ENCODE results near the gene PABPN1L.

Gene PABPN1L

GRCh38 chr16:88854306-88855111 is 12.0 kb downstream of the PABPN1L start:
- TF ChIP-seq FOXP2 (optimal IDR thresholded peaks at IDR 0.05; ENCODE audit: borderline replicate concordance, extremely low read depth, extremely low read length, insufficient read depth) = no peak
- TF ChIP-seq TAF1 (IDR thresholded peaks at IDR 0.05; ENCODE audit: borderline replicate concordance, insufficient read depth, low read length) = no peak
- TF ChIP-seq POLR2AphosphoS5 (IDR thresholded peaks at IDR 0.05; ENCODE audit: low read depth, low read length) = no peak
- TF ChIP-seq REST (IDR thresholded peaks at IDR 0.05; ENCODE audit: insufficient read depth in 1 of 2, low read depth in 2 of 2, low read length in 2 of 2) = no peak
- no peak for TF ChIP-seq SIN3A (IDR thresholded peaks at IDR 0.05; ENCODE audit: borderline replicate concordance, insufficient read depth, low read length)

DNA sequence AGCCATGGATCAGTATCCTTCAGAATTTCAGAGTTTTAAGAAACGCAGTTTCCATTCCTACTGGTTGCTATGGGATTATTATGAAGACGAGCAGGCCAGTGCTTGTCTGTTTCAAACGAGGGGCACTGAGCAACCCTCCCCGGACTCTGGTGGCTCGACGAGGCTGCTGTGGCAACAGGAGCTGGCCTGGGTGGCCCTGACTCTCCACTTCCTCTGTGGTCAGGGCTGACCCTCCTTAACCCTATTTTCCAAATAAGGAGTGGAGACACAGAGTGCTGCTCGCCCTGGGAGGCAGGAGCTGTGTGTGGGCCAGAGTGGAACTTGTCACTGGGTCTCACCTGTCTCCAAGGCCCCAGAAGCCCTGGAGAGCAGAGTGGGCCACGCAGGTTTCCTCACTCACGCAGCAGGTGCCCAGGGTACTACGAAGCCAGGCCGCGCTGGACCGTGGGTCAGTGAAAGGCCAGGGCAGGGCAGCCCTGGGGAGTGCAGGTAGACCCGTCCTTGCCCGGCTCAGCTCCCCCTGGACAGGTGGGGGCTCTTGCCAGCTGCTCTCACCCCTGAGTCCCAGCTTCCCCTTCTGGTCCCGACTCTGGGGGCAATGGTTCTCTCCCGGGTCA is 13.0 kb downstream of the PABPN1L start:
- no peak for TF ChIP-seq FOXP2 (optimal IDR thresholded peaks at IDR 0.05; ENCODE audit: borderline replicate concordance, extremely low read depth, extremely low read length, insufficient read depth)
- no peak for TF ChIP-seq SIN3A (IDR thresholded peaks at IDR 0.05; ENCODE audit: borderline replicate concordance, insufficient read depth, low read length)
- TF ChIP-seq POLR2AphosphoS5 (IDR thresholded peaks at IDR 0.05; ENCODE audit: low read depth, low read length) = no peak
- TF ChIP-seq REST (IDR thresholded peaks at IDR 0.05; ENCODE audit: insufficient read depth in 1 of 2, low read depth in 2 of 2, low read length in 2 of 2) = no peak
- no peak for TF ChIP-seq TAF1 (IDR thresholded peaks at IDR 0.05; ENCODE audit: borderline replicate concordance, insufficient read depth, low read length)

GRCh38 chr16:88851616-88852015 is 14.8 kb downstream of the PABPN1L start:
- TF ChIP-seq TAF1 (IDR thresholded peaks at IDR 0.05; ENCODE audit: borderline replicate concordance, insufficient read depth, low read length) = no peak
- no peak for TF ChIP-seq POLR2AphosphoS5 (IDR thresholded peaks at IDR 0.05; ENCODE audit: low read depth, low read length)
- no peak for TF ChIP-seq SIN3A (IDR thresholded peaks at IDR 0.05; ENCODE audit: borderline replicate concordance, insufficient read depth, low read length)
- TF ChIP-seq FOXP2 (optimal IDR thresholded peaks at IDR 0.05; ENCODE audit: borderline replicate concordance, extremely low read depth, extremely low read length, insufficient read depth) = no peak
- TF ChIP-seq REST (IDR thresholded peaks at IDR 0.05; ENCODE audit: insufficient read depth in 1 of 2, low read depth in 2 of 2, low read length in 2 of 2) = no peak

DNA sequence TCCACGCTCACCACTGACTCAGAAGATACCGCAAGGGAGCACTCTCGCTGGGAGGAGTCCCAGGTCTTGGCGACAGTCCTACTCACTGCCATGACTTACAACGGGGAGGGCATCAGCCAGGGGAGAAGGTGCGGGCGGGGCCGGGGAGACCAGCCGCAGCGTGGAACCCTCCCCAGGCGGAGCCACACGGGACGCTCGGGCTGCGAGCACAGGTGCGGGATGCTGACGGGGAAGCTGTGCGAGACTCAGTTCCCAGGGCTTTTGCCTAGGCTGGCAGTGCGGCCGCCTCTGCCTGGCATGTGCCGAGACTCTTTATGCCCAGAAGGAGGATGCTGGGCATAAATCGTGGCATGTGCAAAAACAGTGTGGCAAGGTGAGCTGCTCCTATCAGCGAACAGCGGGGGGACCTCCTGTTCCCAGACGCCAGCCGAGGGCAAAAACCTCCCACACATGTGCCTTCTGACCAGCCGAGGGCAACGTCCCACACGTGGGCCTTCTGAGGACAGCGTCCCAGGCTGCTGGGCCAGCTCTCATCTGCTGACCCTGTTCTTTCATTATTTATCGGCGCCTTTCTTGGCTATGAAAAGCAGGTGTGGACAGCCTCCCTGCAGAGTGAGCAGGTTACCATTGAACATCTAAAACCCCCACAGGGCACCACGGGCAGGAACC is 15.8 kb downstream of the PABPN1L start:
- TF ChIP-seq SIN3A (IDR thresholded peaks at IDR 0.05; ENCODE audit: borderline replicate concordance, insufficient read depth, low read length) (no peak), POLR2AphosphoS5 (IDR thresholded peaks at IDR 0.05; ENCODE audit: low read depth, low read length) (no peak)

DNA sequence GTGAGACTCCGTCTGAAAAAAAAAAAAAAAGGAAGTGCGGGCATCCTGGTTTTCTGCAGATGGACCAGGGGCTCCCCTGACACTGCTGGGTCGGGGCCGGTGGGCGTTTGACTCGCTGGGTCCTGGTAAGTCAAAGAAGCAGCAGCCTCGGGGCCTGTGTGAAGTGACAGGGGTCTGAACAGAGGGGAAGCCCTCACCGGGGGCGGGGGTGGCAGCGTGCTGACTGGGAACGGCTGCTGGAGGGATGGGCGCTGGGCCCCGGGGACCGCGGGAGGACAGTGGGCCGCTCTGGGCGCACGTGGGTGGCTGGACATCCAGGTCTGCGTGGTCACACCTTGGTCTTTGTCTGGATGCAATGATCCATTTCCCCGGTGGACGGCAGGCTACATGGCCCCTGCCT is 17.9 kb downstream of the PABPN1L start:
- TF ChIP-seq SIN3A (IDR thresholded peaks at IDR 0.05; ENCODE audit: borderline replicate concordance, insufficient read depth, low read length) = no peak
- no peak for TF ChIP-seq REST (IDR thresholded peaks at IDR 0.05; ENCODE audit: insufficient read depth in 1 of 2, low read depth in 2 of 2, low read length in 2 of 2)
- no peak for TF ChIP-seq FOXP2 (optimal IDR thresholded peaks at IDR 0.05; ENCODE audit: borderline replicate concordance, extremely low read depth, extremely low read length, insufficient read depth)
- TF ChIP-seq TAF1 (IDR thresholded peaks at IDR 0.05; ENCODE audit: borderline replicate concordance, insufficient read depth, low read length) = no peak
- TF ChIP-seq POLR2AphosphoS5 (IDR thresholded peaks at IDR 0.05; ENCODE audit: low read depth, low read length) = no peak

Data from PFSK-1 (cell line).